Osteoblast (primary cell): ENCODE results near the gene FBXW8. TPM values are rescaled to one million over a fixed set of nuclear protein-coding genes. Genes with fewer than 3 reads are reported as not detected.

ENCODE experiments used
- DNase-seq: peaks from one replicate; pipeline ENCODE4 v3.0.0; 2011; ENCODE audit warnings: low spot score, mixed read lengths; ENCODE audit not compliant: insufficient read length; ENCODE audit errors: missing footprints
- H2AFZ ChIP-seq: 2 replicates; pipeline ENCODE4 v1.6.0; 2011; ENCODE audit warnings: mild to moderate bottlenecking, low read length
- H3K27ac ChIP-seq: 2 replicates; pipeline ENCODE4 v1.5.1; 2011; ENCODE audit warnings: mild to moderate bottlenecking, low read depth, low read length, moderate library complexity
- H3K27me3 ChIP-seq: 2 replicates; pipeline ENCODE4 v1.6.0; 2012; ENCODE audit warnings: mild to moderate bottlenecking, control low read depth, inconsistent platforms, low read length, moderate library complexity; ENCODE audit not compliant: insufficient read depth
- H3K36me3 ChIP-seq: 2 replicates; pipeline ENCODE4 v1.5.1; 2011; ENCODE audit warnings: mild to moderate bottlenecking, low read length, control low read depth, moderate library complexity; ENCODE audit not compliant: insufficient read depth
- H3K4me1 ChIP-seq: 2 replicates; pipeline ENCODE4 v1.5.1; 2011; ENCODE audit warnings: mild to moderate bottlenecking, low read length, control low read depth, moderate library complexity; ENCODE audit not compliant: insufficient read depth
- H3K4me2 ChIP-seq: 2 replicates; pipeline ENCODE4 v1.6.0; 2011; ENCODE audit warnings: mild to moderate bottlenecking, low read length; ENCODE audit not compliant: insufficient read depth
- H3K4me3 ChIP-seq: fragments of 200-600 bp; sonication (generic); 3 replicates; pipeline ENCODE4 v1.5.1; 2012; ENCODE audit warnings: mild to moderate bottlenecking, low read length, inconsistent platforms; ENCODE audit not compliant: insufficient read depth
- H3K79me2 ChIP-seq: 2 replicates; pipeline ENCODE4 v1.6.0; 2012; ENCODE audit warnings: mild to moderate bottlenecking, low read length, control low read depth, inconsistent platforms; ENCODE audit not compliant: insufficient read depth
- H3K9me3 ChIP-seq: 2 replicates; pipeline ENCODE4 v1.5.1; 2011; ENCODE audit warnings: low read depth, low read length, control low read depth
- H4K20me1 ChIP-seq: 2 replicates; pipeline ENCODE4 v1.6.0; 2012; ENCODE audit warnings: mild to moderate bottlenecking, low read length, control low read depth; ENCODE audit not compliant: insufficient read depth
- total RNA-seq: library from RNA; depleted of rRNA; stranded (reverse); fragments of >200 nt; gene quantifications from 2 replicates; pipeline ENCODE4 v1.2.3, GENCODE V29; 2012
- TF ChIP-seq, protein P1 (sequence below): IDR thresholded peaks from 2 replicates; pipeline ENCODE4 v1.5.1; 2011; ENCODE audit warnings: mild to moderate bottlenecking, low read depth, low read length, moderate library complexity; ENCODE audit errors: extremely low read depth

Gene FBXW8
- total RNA-seq, 1 donor: 27.5 TPM

DNA sequence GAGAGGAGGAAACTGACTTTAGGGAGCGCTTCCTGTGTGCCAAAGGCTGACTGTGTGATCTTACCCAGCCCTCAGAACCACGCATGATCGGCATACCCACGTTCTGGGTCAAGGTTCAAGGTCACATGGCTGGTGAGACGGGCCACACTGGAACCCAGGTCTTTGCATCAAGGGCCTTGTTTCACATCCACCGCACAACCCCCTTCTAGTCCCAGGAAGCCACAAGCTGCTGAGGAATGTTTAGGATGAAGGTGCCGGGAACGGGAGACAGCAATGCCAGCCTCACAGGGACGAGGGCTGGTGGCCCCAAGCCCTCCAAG, 137.8 kb downstream of the FBXW8 start:
- no peaks in the 10 kb centered on the region for H3K36me3 ChIP-seq
- H3K27ac ChIP-seq: no peak overlapping the region
- H4K20me1 ChIP-seq: no peaks in the 10 kb centered on the region
- no peak for DNase-seq
- TF ChIP-seq, protein P1, sequence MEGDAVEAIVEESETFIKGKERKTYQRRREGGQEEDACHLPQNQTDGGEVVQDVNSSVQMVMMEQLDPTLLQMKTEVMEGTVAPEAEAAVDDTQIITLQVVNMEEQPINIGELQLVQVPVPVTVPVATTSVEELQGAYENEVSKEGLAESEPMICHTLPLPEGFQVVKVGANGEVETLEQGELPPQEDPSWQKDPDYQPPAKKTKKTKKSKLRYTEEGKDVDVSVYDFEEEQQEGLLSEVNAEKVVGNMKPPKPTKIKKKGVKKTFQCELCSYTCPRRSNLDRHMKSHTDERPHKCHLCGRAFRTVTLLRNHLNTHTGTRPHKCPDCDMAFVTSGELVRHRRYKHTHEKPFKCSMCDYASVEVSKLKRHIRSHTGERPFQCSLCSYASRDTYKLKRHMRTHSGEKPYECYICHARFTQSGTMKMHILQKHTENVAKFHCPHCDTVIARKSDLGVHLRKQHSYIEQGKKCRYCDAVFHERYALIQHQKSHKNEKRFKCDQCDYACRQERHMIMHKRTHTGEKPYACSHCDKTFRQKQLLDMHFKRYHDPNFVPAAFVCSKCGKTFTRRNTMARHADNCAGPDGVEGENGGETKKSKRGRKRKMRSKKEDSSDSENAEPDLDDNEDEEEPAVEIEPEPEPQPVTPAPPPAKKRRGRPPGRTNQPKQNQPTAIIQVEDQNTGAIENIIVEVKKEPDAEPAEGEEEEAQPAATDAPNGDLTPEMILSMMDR: no peak
- peak overlapping the region; percentile 75 for H2AFZ ChIP-seq
- peaks cover 11% of the 10 kb centered on the region for H3K4me1 ChIP-seq
- H3K27me3 ChIP-seq: peaks cover 16% of the 10 kb centered on the region
- H3K9me3 ChIP-seq: no peaks in the 10 kb centered on the region
- H3K79me2 ChIP-seq: no peaks in the 10 kb centered on the region
- no peak overlapping the region for H3K4me3 ChIP-seq
- no peak overlapping the region for H3K4me2 ChIP-seq

- Histone ChIP-seq H4K20me1 (no peaks in the 10 kb centered on the region), H3K4me1 (peaks cover 11% of the 10 kb centered on the region), H3K36me3 (no peaks in the 10 kb centered on the region), H3K9me3 (no peaks in the 10 kb centered on the region), H3K4me3 (no peak overlapping the region), H3K27me3 (peaks cover 16% of the 10 kb centered on the region), H3K79me2 (no peaks in the 10 kb centered on the region), H2AFZ (no peak overlapping the region), H3K27ac (no peak overlapping the region), H3K4me2 (no peak overlapping the region)
- TF ChIP-seq, protein P1: no peak
- DNase-seq: no peak
These were observed 138.5 kb downstream of the FBXW8 start for GRCh38 chr12:117049295-117049694.

GRCh38 chr12:117050060-117050459, 139.3 kb downstream of the FBXW8 start:
- Histone ChIP-seq H3K27ac (no peak overlapping the region), H3K4me1 (peaks cover 11% of the 10 kb centered on the region), H3K4me3 (no peak overlapping the region), H3K4me2 (no peak overlapping the region), H3K27me3 (peaks cover 14% of the 10 kb centered on the region), H4K20me1 (no peaks in the 10 kb centered on the region), H2AFZ (no peak overlapping the region), H3K9me3 (no peaks in the 10 kb centered on the region), H3K79me2 (no peaks in the 10 kb centered on the region), H3K36me3 (no peaks in the 10 kb centered on the region)
- DNase-seq: no peak
- TF ChIP-seq, protein P1: no peak

- no peak overlapping the region for H2AFZ ChIP-seq
- no peak overlapping the region for H3K4me3 ChIP-seq
- no peaks in the 10 kb centered on the region for H3K79me2 ChIP-seq
- H4K20me1 ChIP-seq: no peaks in the 10 kb centered on the region
- H3K36me3 ChIP-seq: no peaks in the 10 kb centered on the region
- H3K4me1 ChIP-seq: peaks cover 7% of the 10 kb centered on the region
- TF ChIP-seq, protein P1: no peak
- peaks cover 8% of the 10 kb centered on the region for H3K27me3 ChIP-seq
- no peak overlapping the region for H3K27ac ChIP-seq
- H3K4me2 ChIP-seq: no peak overlapping the region
- H3K9me3 ChIP-seq: no peaks in the 10 kb centered on the region
- no peak for DNase-seq
These were observed 140.6 kb downstream of the FBXW8 start for GRCh38 chr12:117051380-117051779.
